ENCODE results near the gene SPON2. TPM values are rescaled to one million over a fixed set of nuclear protein-coding genes. Genes with fewer than 3 reads are reported as not detected.

The SPON2 gene
- total and polyA plus RNA-seq, 2 of the 4 experiments (the other 2 are of a cell fraction): 21.1 to 177 TPM

DNA sequence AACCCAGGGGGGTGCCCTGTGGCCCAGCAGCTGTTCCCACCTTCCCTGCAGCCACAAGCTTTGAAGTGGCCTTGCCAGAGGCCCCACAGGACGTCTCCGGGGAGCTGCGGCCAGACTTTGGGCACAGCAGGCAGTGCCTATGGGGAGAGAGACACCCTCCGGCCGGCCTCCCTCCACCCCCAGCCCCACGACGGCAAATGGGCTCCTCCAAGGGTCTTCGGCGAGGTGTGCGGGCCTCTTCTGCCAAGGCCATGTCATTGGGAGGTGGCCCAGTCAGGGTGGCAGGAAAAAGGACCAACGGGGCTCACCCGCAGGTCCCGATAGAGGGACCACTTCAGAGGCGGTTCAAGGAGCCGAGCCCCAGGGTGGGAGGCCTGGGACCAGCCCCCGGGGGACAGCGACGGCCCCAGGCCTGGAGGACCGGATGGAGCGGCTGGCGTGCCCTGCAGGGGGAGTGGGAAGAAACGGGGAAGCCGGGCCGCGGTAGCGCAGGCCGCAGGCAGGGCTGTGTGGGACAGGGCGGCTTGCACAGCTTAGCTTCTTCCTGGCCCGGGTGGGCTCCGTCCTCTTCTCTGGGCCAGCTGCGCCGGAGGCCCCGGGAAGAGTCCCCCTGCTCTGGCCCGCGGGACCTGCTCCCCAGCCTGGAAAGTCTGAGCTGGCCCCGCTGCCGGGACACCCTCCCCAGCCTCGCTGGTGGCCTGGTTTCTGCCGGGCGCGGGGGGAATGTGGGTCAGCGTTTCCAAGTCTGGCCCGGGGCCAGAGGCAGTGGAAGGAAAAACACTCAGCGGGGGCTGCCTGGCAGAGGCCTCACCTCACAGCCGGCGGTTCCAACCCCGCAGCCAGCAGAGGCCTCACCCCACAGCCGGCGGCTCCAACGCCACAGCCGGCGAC lies 21.9 kb upstream of the SPON2 start:
- H3K14ac ChIP-seq (replicated peaks; ENCODE audit: low read depth, low read length): peak overlapping the region; percentile 60
- dilution Hi-C loops (cut with HindIII; ENCODE audit: low sequenced_read_pairs, unreplicated experiment): no loop called here
- H3K4ac ChIP-seq (ENCODE audit: low read depth, low read length): peak overlapping the region; percentile 92
- no peaks in the 10 kb centered on the region; the same call in 1 of the 2 replicates for H3K36me3 ChIP-seq (ENCODE audit: control insufficient read depth, insufficient read depth, low read length)
- in situ Hi-C loops (cut with MboI; ENCODE audit: low sequenced_read_pairs): no loop called here
- peak overlapping the region; percentile 98 for H2AK5ac ChIP-seq (ENCODE audit: low read depth, low read length)
- 50% methylated on average over 15 of the region's 52 CpGs; no CpG with 5 or more reads in 1 of the 2 experiments for WGBS, 2 experiments (ENCODE audit: extremely low coverage in 2 of 2, insufficient read length in 1 of 2)
- peak overlapping the region; percentile 86 for H3K27ac ChIP-seq (ENCODE audit: insufficient read depth, low read length)
- TF ChIP-seq MXI1 (IDR thresholded peaks at IDR 0.05; ENCODE audit: borderline replicate concordance, low read depth, low read length) (no peak), MAZ (IDR thresholded peaks at IDR 0.05; ENCODE audit: borderline replicate concordance, low read depth, low read length) (peak; percentile 72; the same call in 1 of the 2 replicates)
- no peaks in the 10 kb centered on the region for H3K27me3 ChIP-seq (ENCODE audit: control insufficient read depth, insufficient read depth, low read length)
- CTCF ChIA-PET: no interaction called here
- peak overlapping the region; percentile 81 for H2AK9ac ChIP-seq (replicated peaks; ENCODE audit: low read depth, low read length, poor library complexity)
- H3K4me1 ChIP-seq (ENCODE audit: control insufficient read depth, insufficient read depth, low read length): peaks cover 37% of the 10 kb centered on the region
- H3K9me1 ChIP-seq (ENCODE audit: insufficient read depth, low read length): peaks cover 25% of the 10 kb centered on the region
- no peak overlapping the region for H3K56ac ChIP-seq (ENCODE audit: extremely low read depth, insufficient read depth, low read length)
- peak; percentile 2 for ATAC-seq (ENCODE audit: low read depth)
- peak overlapping the region; percentile 68 to 82 for H4K8ac ChIP-seq (ENCODE audit: low read depth in 2 of 2, low read length in 2 of 2)
- peak overlapping the region; percentile 76 for H3K18ac ChIP-seq (ENCODE audit: low read depth, low read length)
- no peak overlapping the region for H3K4me3 ChIP-seq (ENCODE audit: insufficient read depth, low read depth, low read length)
- H2BK120ac ChIP-seq (ENCODE audit: low read depth, low read length): peak overlapping the region; percentile 94
- no peaks in the 10 kb centered on the region for H3K9me3 ChIP-seq (ENCODE audit: control insufficient read depth, insufficient read depth, low read length)
- H2AFZ ChIP-seq (replicated peaks; ENCODE audit: low read length, poor library complexity): peak overlapping the region; percentile 74
- H3K9ac ChIP-seq (ENCODE audit: low read depth, low read length): peak overlapping the region; percentile 42
- no peak overlapping the region; the same call in 1 of the 2 replicates for H3K23ac ChIP-seq (ENCODE audit: low read depth, low read length)
- no peaks in the 10 kb centered on the region for H4K20me1 ChIP-seq (ENCODE audit: insufficient read depth, low read length)
- peak overlapping the region; percentile 96 for H2BK5ac ChIP-seq (ENCODE audit: low read depth, low read length, poor library complexity, severe bottlenecking)
- peak overlapping the region; percentile 80 for H4K5ac ChIP-seq (ENCODE audit: low read depth, low read length)
- no peak overlapping the region for H3K4me2 ChIP-seq (ENCODE audit: low read depth, low read length)
- POLR2A ChIA-PET (ENCODE audit: unreplicated experiment): no interaction called here
- H2BK20ac ChIP-seq (ENCODE audit: low read depth, low read length): peak overlapping the region; percentile 79
- H4K91ac ChIP-seq (ENCODE audit: insufficient read depth, low read depth, low read length): peak overlapping the region; percentile 96
- H2BK15ac ChIP-seq (ENCODE audit: low read depth, low read length): peak overlapping the region; percentile 78; the same call in 1 of the 3 replicates
- intact Hi-C loops (cut with micrococcal nuclease): no loop called here
- DNase-seq: peak; percentile 49
- BruUV-seq (replicated peaks): no TSS peak
- H3K79me1 ChIP-seq (ENCODE audit: low read depth in 1 of 2, low read length in 2 of 2): peaks cover 0 to 39% of the 10 kb centered on the region in 2 experiments; a peak in 2 of 4 replicates

Data from IMR-90 (cell line).